Hepatocyte (in vitro differentiated cells): Measurements from ENCODE around the gene SDCBP2. TPM values are rescaled to one million over a fixed set of nuclear protein-coding genes. Genes with fewer than 3 reads are reported as not detected.

ENCODE experiments used
- DNase-seq: peaks from one replicate; pipeline ENCODE4 v3.0.0-alpha.2; 2016; ENCODE audit warnings: low spot score
- H2AFZ ChIP-seq: fragments of 200-600 bp; sonication (generic); 2 replicates; pipeline ENCODE4 v1.6.0; 2016; ENCODE audit warnings: antibody characterized with exemption, mild to moderate bottlenecking
- H3K27ac ChIP-seq: fragments of 200-600 bp; sonication (generic); 2 replicates; pipeline ENCODE4 v1.5.1; 2016; ENCODE audit warnings: mild to moderate bottlenecking
- H3K27me3 ChIP-seq: fragments of 200-600 bp; sonication (generic); 2 replicates; pipeline ENCODE4 v1.6.1; 2016
- H3K36me3 ChIP-seq: fragments of 200-600 bp; sonication (generic); replicated peaks from 2 replicates; pipeline ENCODE4 v1.5.1; 2016; ENCODE audit warnings: low read depth; ENCODE audit not compliant: insufficient read depth
- H3K4me1 ChIP-seq: fragments of 200-600 bp; sonication (generic); 2 replicates; pipeline ENCODE4 v1.5.1; 2016; ENCODE audit warnings: mild to moderate bottlenecking, moderate library complexity; ENCODE audit not compliant: insufficient read depth
- H3K4me2 ChIP-seq: fragments of 200-600 bp; sonication (generic); 2 replicates; pipeline ENCODE4 v1.6.0; 2016
- H3K4me3 ChIP-seq: fragments of 200-600 bp; sonication (generic); 2 replicates; pipeline ENCODE4 v1.5.1; 2016; ENCODE audit warnings: mild to moderate bottlenecking
- H3K79me2 ChIP-seq: fragments of 200-600 bp; sonication (generic); 2 replicates; pipeline ENCODE4 v1.6.0; 2017; ENCODE audit warnings: mild to moderate bottlenecking
- H3K9me2 ChIP-seq: fragments of 200-600 bp; sonication (generic); replicated peaks from 2 replicates; pipeline ENCODE4 v1.6.0; 2017; ENCODE audit warnings: mild to moderate bottlenecking; ENCODE audit not compliant: insufficient read depth
- H3K9me3 ChIP-seq: fragments of 200-600 bp; sonication (generic); 2 replicates; pipeline ENCODE4 v1.5.1; 2016; ENCODE audit warnings: low read depth, mild to moderate bottlenecking
- H4K20me1 ChIP-seq: fragments of 200-600 bp; sonication (generic); 2 replicates; pipeline ENCODE4 v1.6.0; 2016; ENCODE audit warnings: mild to moderate bottlenecking; ENCODE audit not compliant: insufficient read depth, poor library complexity, severe bottlenecking
- CTCF ChIP-seq: fragments of 200-600 bp; sonication (generic); IDR thresholded peaks from 2 replicates; pipeline ENCODE4 v1.5.1; 2016; ENCODE audit warnings: antibody characterized with exemption, mild to moderate bottlenecking; ENCODE audit not compliant: poor library complexity
- EZH2 ChIP-seq: fragments of 200-600 bp; sonication (generic); IDR thresholded peaks from 2 replicates; pipeline ENCODE4 v1.6.1; 2016; ENCODE audit warnings: antibody characterized with exemption, mild to moderate bottlenecking, borderline replicate concordance
- EZH2phosphoT487 ChIP-seq: fragments of 200-600 bp; sonication (generic); IDR thresholded peaks from one replicate; pipeline ENCODE4 v1.6.1; 2018; ENCODE audit warnings: antibody characterized with exemption, mild to moderate bottlenecking, low read depth, moderate library complexity; ENCODE audit not compliant: unreplicated experiment, severe bottlenecking
- WGBS: methylation state at CpG from one replicate; pipeline ENCODE4 v1.1.6; 2016; ENCODE audit warnings: low lambda C conversion rate; ENCODE audit errors: missing lambda C conversion rate; 5-methylcytosine and 5-hydroxymethylcytosine counted together
- polyA plus RNA-seq: library from polyadenylated mRNA; unstranded; fragments of >200 nt; fragmentation: Nextera tagmentation; extraction: Ambion mirVana; gene quantifications from 2 replicates; pipeline ENCODE4 v1.2.1, GENCODE V29; 2016
- total RNA-seq: library from RNA; depleted of rRNA; stranded (reverse); fragments of >200 nt; gene quantifications from 2 replicates; pipeline ENCODE4 v1.2.3, GENCODE V29; 2014

SDCBP2 gene
- total and polyA plus RNA-seq, 2 experiments from 2014 or later = 64.1 to 83.3 TPM

GRCh38 chr20:1298166-1298565 is 30.8 kb downstream of the SDCBP2 start:
- DNase-seq = no peak
- no peaks in the 10 kb centered on the region for H3K27me3 ChIP-seq

GRCh38 chr20:1297486-1297885 is 31.5 kb downstream of the SDCBP2 start:
- no peaks in the 10 kb centered on the region for H3K27me3 ChIP-seq
- no peaks in the 10 kb centered on the region for H3K79me2 ChIP-seq
- H4K20me1 ChIP-seq = no peaks in the 10 kb centered on the region
- H3K4me3 ChIP-seq = no peak overlapping the region
- 96% methylated on average over 2 of the region's 2 CpGs for WGBS
- H3K4me1 ChIP-seq = no peaks in the 10 kb centered on the region
- no peak for TF ChIP-seq EZH2
- H3K36me3 ChIP-seq = no peaks in the 10 kb centered on the region
- H3K9me2 ChIP-seq = no peaks in the 10 kb centered on the region
- no peak overlapping the region for H2AFZ ChIP-seq
- DNase-seq = no peak
- no peak overlapping the region for H3K4me2 ChIP-seq
- no peak overlapping the region for H3K27ac ChIP-seq
- H3K9me3 ChIP-seq = no peaks in the 10 kb centered on the region

More at GRCh38 chr20:1298166-1298565, 30.8 kb downstream of the SDCBP2 start:
- Histone ChIP-seq H3K9me2 (no peaks in the 10 kb centered on the region), H3K27ac (no peak overlapping the region), H2AFZ (no peak overlapping the region), H3K36me3 (no peaks in the 10 kb centered on the region), H3K79me2 (no peaks in the 10 kb centered on the region), H3K4me2 (no peak overlapping the region), H3K4me1 (no peaks in the 10 kb centered on the region), H3K4me3 (no peak overlapping the region), H3K9me3 (no peaks in the 10 kb centered on the region), H4K20me1 (no peaks in the 10 kb centered on the region)
- 83% methylated on average over 5 of the region's 5 CpGs for WGBS
- TF ChIP-seq EZH2 (no peak), CTCF (no peak), EZH2phosphoT487 (no peak)

- DNase-seq = no peak
- Histone ChIP-seq H3K79me2 (no peaks in the 10 kb centered on the region), H3K27ac (no peak overlapping the region), H3K4me2 (no peak overlapping the region), H3K9me2 (no peaks in the 10 kb centered on the region), H2AFZ (no peak overlapping the region), H3K4me3 (no peak overlapping the region), H4K20me1 (no peaks in the 10 kb centered on the region), H3K4me1 (no peaks in the 10 kb centered on the region), H3K27me3 (no peaks in the 10 kb centered on the region), H3K36me3 (no peaks in the 10 kb centered on the region), H3K9me3 (no peaks in the 10 kb centered on the region)
- TF ChIP-seq EZH2 (no peak), CTCF (no peak), EZH2phosphoT487 (no peak)
- WGBS = 92% methylated on average over 14 of the region's 14 CpGs
Measured at GRCh38 chr20:1296922-1297321, 32.0 kb downstream of the SDCBP2 start.

DNA sequence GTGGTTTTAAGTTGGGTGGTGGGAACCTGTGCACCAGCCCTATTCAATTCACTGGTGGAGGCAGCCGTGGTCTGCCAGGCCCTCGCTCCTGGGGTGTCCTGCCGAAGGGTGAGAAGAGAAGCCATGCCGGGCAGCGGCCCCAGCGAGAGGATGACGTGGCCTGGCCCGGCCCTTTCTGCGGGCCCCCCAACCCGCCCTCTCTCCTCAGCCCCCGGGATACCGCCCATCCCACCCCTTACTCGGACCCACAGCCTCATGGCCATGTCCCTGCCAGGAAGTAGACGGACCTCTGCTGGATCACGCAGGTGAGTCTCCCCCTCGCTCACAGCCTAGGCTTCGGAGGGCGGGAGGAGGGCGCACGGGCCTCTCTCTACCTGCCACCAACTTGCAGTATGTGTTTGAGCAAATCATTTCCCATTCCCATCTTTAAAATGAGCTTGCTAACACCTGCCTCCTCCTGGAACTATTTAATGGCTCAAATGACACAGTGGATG is 32.8 kb downstream of the SDCBP2 start:
- Histone ChIP-seq H3K4me3 (no peak overlapping the region), H3K4me1 (no peaks in the 10 kb centered on the region), H3K79me2 (no peaks in the 10 kb centered on the region), H3K27me3 (no peaks in the 10 kb centered on the region), H4K20me1 (no peaks in the 10 kb centered on the region), H3K27ac (no peak overlapping the region), H3K9me3 (no peaks in the 10 kb centered on the region), H3K4me2 (no peak overlapping the region), H2AFZ (no peak overlapping the region), H3K9me2 (no peaks in the 10 kb centered on the region), H3K36me3 (no peaks in the 10 kb centered on the region)
- no peak for DNase-seq
- whole genome bisulfite sequencing = 96% methylated on average over 16 of the region's 20 CpGs
- TF ChIP-seq EZH2phosphoT487 = no peak
- no peak for TF ChIP-seq EZH2
- TF ChIP-seq CTCF = no peak
